ENCODE results near the gene INTS14.
A peak's percentile ranks its signal among the peaks of the same experiment; 100 is the strongest.
"Not testable (repeated sequence)": the region's sequence is repeated elsewhere in the genome, so short reads cannot be mapped to it uniquely, and the experiment has no call there.

INTS14 gene

GRCh38 chr15:65630760-65631159, 19.8 kb upstream of the INTS14 start:
- DNase-seq (ENCODE audit: low read depth) = no peak

- no peak for DNase-seq (ENCODE audit: low read depth)
Measured at GRCh38 chr15:65629548-65629947, 18.6 kb upstream of the INTS14 start.

- DNase-seq (ENCODE audit: low read depth) = no peak
Measured at GRCh38 chr15:65626856-65627255, 15.9 kb upstream of the INTS14 start.

GRCh38 chr15:65623103-65623502, 12.2 kb upstream of the INTS14 start:
- DNase-seq (ENCODE audit: low read depth) = no peak

GRCh38 chr15:65621638-65622037, 10.7 kb upstream of the INTS14 start, which contains the start of gene SLC24A1:
SLC24A1 (plus strand) TSS chr15:65621938; CDS start chr15:65624081, 2,143 bp downstream.
- DNase-seq (ENCODE audit: low read depth) = no peak

- no peak for DNase-seq (ENCODE audit: low read depth)
Measured at GRCh38 chr15:65620833-65621232, 9.9 kb upstream of the INTS14 start.

- no peak for DNase-seq (ENCODE audit: low read depth)
Measured at GRCh38 chr15:65619626-65620290, 8.8 kb upstream of the INTS14 start.

- DNase-seq (ENCODE audit: low read depth) = no peak
Measured at GRCh38 chr15:65618560-65619109, 7.7 kb upstream of the INTS14 start.

- not testable (repeated sequence) for DNase-seq (ENCODE audit: low read depth)
Measured at GRCh38 chr15:65615887-65616286, 5.0 kb upstream of the INTS14 start.

- no peak for DNase-seq (ENCODE audit: low read depth)
Measured at GRCh38 chr15:65612949-65613744, 2.2 kb upstream of the INTS14 start.

GRCh38 chr15:65612616-65612946, 1.6 kb upstream of the INTS14 start:
- no peak for DNase-seq (ENCODE audit: low read depth)

- no peak for DNase-seq (ENCODE audit: low read depth)
Measured at GRCh38 chr15:65611888-65612615, 1.1 kb upstream of the INTS14 start.

- DNase-seq (ENCODE audit: low read depth) = no peak
Measured at GRCh38 chr15:65603559-65603958, 7.4 kb downstream of the INTS14 start.

GRCh38 chr15:65603134-65603533, 7.8 kb downstream of the INTS14 start:
- DNase-seq (ENCODE audit: low read depth) = no peak

GRCh38 chr15:65599677-65600076, 11.3 kb downstream of the INTS14 start:
- DNase-seq (ENCODE audit: low read depth) = no peak

GRCh38 chr15:65598468-65598867, 12.5 kb downstream of the INTS14 start:
- DNase-seq (ENCODE audit: low read depth) = no peak

- DNase-seq (ENCODE audit: low read depth) = no peak
Measured at GRCh38 chr15:65595960-65596359, 15.0 kb downstream of the INTS14 start.

GRCh38 chr15:65587094-65587493, 23.8 kb downstream of the INTS14 start:
- DNase-seq (ENCODE audit: low read depth) = no peak

GRCh38 chr15:65584241-65584640, 26.7 kb downstream of the INTS14 start:
- DNase-seq (ENCODE audit: low read depth) = no peak

- DNase-seq (ENCODE audit: low read depth) = peak; percentile 24
Measured at GRCh38 chr15:65583701-65584100, 27.2 kb downstream of the INTS14 start.

GRCh38 chr15:65580287-65580686, 30.6 kb downstream of the INTS14 start:
- DNase-seq (ENCODE audit: low read depth) = no peak

GRCh38 chr15:65579762-65580161, 31.2 kb downstream of the INTS14 start:
- no peak for DNase-seq (ENCODE audit: low read depth)
